Heart left ventricle (tissue), 13 donors: Measurements from ENCODE around the gene DGKG.
A peak's percentile ranks its signal among the peaks of the same experiment; 100 is the strongest.

Experiments used
- CTCF ChIP-seq, 12 donors: fragments of 200-600 bp; sonication (generic) in 4 of 12; IDR thresholded peaks; one replicate each; pipeline versions ENCODE4 v1.5.0 to v1.8.0; 2018 to 2022; ENCODE audit warnings: antibody characterized with exemption in 12 of 12, mild to moderate bottlenecking in 5 of 12
- POLR2A ChIP-seq, 2 donors: fragments of 450-650 bp; IDR thresholded peaks; one replicate each; pipeline ENCODE4 v1.6.1; 2017; ENCODE audit warnings: antibody characterized with exemption in 2 of 2, mild to moderate bottlenecking in 2 of 2, moderate library complexity in 2 of 2
- donor health status: ischemic (EF 13 %, LVEDD 7.1; RV severe dilation, severe dysfunction).
- donor health status: DM: no; HTN: yes; CAD: no.
- donor health status: DM: no; HTN: no; CAD: no.
- donor health status: ischemic (EF 25% LVEDD 6.9; RV normal size, moderate dysfunction).
- donor health status: ischemic (EF 25% LVEDD 5.7; RV mildly dilated, moderate dysfunction).
- donor health status: ischemic (EF 35%, LVEDD 5.7; RV mildly dilated, moderate dysfunction).
- donor health status: nonischemic (EF 11% LVEDD 7.7; RV severe dilation, severe dysfunction).
- donor health status: DM: yes; HTN: yes; CAD: no.
- donor health status: PGD.
- donor health status: ischemic (EF 29% LVEDD 5.4; RV normal size, mild dysfunction).
- donor health status: nonischemic (EF 23%, LVEDD 6.1; RV moderate dilation, normal function).

GRCh38 chr3:186259612-186260383 lies 102.2 kb downstream of the DGKG start:
- TF ChIP-seq POLR2A (IDR thresholded peaks at IDR 0.05) (no peak), CTCF (IDR thresholded peaks at IDR 0.05) (peak; percentile 66 to 87 (median 80))
